HG02763 (cell line): ENCODE data around the gene PANX3.

ENCODE experiments used
- ATAC-seq: cut with Tn5 transposase; IDR thresholded peaks from one replicate; pipeline ENCODE4 v1.9.1; 2021; ENCODE audit warnings: mild to moderate bottlenecking, moderate library complexity; ENCODE audit not compliant: unreplicated experiment

The PANX3 gene

GRCh38 chr11:124656774-124657630 lies 45.8 kb downstream of the PANX3 start:
- ATAC-seq, result no peak

GRCh38 chr11:124657904-124658303 lies 46.7 kb downstream of the PANX3 start:
- ATAC-seq, result no peak

- no peak for ATAC-seq
These were observed 47.3 kb downstream of the PANX3 start for GRCh38 chr11:124658501-124658900.

GRCh38 chr11:124658986-124659385 lies 47.8 kb downstream of the PANX3 start:
- no peak for ATAC-seq

GRCh38 chr11:124661553-124661952 lies 50.3 kb downstream of the PANX3 start:
- ATAC-seq, result no peak

- ATAC-seq, result no peak
These were observed 50.9 kb downstream of the PANX3 start for GRCh38 chr11:124662106-124662505.

GRCh38 chr11:124663861-124664260 lies 52.6 kb downstream of the PANX3 start:
- ATAC-seq, result no peak

GRCh38 chr11:124667601-124668000 lies 56.4 kb downstream of the PANX3 start:
- no peak for ATAC-seq

GRCh38 chr11:124669193-124669592 lies 58.0 kb downstream of the PANX3 start:
- ATAC-seq, result no peak
